Peyer's patch (tissue), 4 donors: ENCODE results near the gene NKTR. TPM values are rescaled to one million over a fixed set of nuclear protein-coding genes. Genes with fewer than 3 reads are reported as not detected.

Experiments
- DNase-seq, 3 donors: peaks; one replicate each; pipeline ENCODE4 v3.0.0-alpha.2; 2017 to 2019
- H3K27ac ChIP-seq, 4 donors: fragments of 200-600 bp; sonication (generic); one replicate each; pipeline ENCODE4 v1.5.1; 2016 to 2019
- H3K27me3 ChIP-seq, 2 donors: fragments of 200-600 bp; sonication (generic); one replicate each; pipeline ENCODE4 v1.5.1; 2019
- H3K36me3 ChIP-seq, 3 donors: fragments of 200-600 bp; sonication (generic); one replicate each; pipeline ENCODE4 v1.5.1; 2016 to 2019
- H3K4me1 ChIP-seq, 4 donors: fragments of 200-600 bp; sonication (generic); one replicate each; pipeline ENCODE4 v1.5.1; 2016 to 2019
- H3K4me3 ChIP-seq, 4 donors: fragments of 200-600 bp; sonication (generic); 1 replicate in 3 of 4; 2 replicates in 1 of 4; pipeline ENCODE4 v1.5.1; 2016 to 2019; ENCODE audit warnings: mild to moderate bottlenecking in 1 of 4
- H3K9me3 ChIP-seq, 4 donors: fragments of 200-600 bp; sonication (generic); one replicate each; pipeline ENCODE4 v1.5.1; 2016 to 2019; ENCODE audit warnings: mild to moderate bottlenecking in 1 of 4
- POLR2A ChIP-seq, 2 donors: fragments of 450-650 bp; IDR thresholded peaks; one replicate each; pipeline ENCODE4 v1.5.1; 2017; ENCODE audit warnings: antibody characterized with exemption in 2 of 2, mild to moderate bottlenecking in 2 of 2, moderate library complexity in 2 of 2
- total RNA-seq, 4 donors: library from RNA; depleted of rRNA; stranded (reverse); fragments of >200 nt; gene quantifications; one replicate each; pipeline ENCODE4 v1.1.0, GENCODE V29; 2016
- TF ChIP-seq, protein P1 (sequence below), 6 experiments: fragments of 450-650 bp in 4 of 6; fragments of 200-600 bp in 2 of 6; sonication (generic) in 1 of 6; IDR thresholded peaks; one replicate each; pipeline ENCODE4 v1.5.1; 2017 to 2019; ENCODE audit warnings: antibody characterized with exemption in 6 of 6, mild to moderate bottlenecking in 3 of 6, moderate library complexity in 1 of 6

The NKTR gene
- total RNA-seq, 4 donors from 2014 or later, result 118 to 386 (median 187) TPM

DNA sequence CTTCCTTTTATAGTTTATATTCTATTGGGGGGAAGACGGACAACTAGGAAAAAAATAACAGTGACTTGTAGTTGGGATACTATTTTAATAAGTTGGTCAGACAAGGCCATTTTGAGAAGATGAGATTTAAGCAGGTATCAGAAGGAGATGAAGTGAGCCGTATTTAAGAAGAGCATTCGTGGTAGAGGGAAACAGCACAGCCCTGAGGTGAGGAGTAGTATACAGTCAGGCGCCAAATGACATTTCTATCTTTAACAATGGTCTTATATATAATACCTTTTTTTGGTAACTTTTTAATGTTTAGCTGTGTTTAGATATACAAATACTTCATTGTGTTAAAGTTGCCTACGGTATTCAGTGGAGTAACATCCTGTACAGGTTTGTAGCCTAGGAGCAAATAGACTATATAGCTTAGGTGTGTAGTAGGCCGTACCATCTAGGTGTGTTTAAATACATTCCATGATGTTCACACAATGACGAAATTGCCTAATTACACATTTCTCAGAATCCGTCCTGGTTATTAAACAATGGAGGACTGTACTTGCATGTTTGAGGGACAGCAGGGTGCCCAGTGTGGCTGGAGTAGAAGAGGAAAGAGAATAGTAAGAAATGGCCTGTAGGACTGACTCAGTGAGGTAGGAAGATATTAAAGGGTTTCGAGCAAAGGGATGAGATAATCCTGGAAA lies 1.6 kb downstream of the NKTR start:
- peak overlapping the region; percentile 69 to 94 (median 90) for H3K4me3 ChIP-seq
- no peaks in the 10 kb centered on the region for H3K27me3 ChIP-seq
- H3K4me1 ChIP-seq, result peaks cover 0 to 24% (median 4%) of the 10 kb centered on the region in 4 donors
- no peaks in the 10 kb centered on the region for H3K9me3 ChIP-seq
- TF ChIP-seq POLR2A (IDR thresholded peaks at IDR 0.05), result no peak
- TF ChIP-seq, protein P1, sequence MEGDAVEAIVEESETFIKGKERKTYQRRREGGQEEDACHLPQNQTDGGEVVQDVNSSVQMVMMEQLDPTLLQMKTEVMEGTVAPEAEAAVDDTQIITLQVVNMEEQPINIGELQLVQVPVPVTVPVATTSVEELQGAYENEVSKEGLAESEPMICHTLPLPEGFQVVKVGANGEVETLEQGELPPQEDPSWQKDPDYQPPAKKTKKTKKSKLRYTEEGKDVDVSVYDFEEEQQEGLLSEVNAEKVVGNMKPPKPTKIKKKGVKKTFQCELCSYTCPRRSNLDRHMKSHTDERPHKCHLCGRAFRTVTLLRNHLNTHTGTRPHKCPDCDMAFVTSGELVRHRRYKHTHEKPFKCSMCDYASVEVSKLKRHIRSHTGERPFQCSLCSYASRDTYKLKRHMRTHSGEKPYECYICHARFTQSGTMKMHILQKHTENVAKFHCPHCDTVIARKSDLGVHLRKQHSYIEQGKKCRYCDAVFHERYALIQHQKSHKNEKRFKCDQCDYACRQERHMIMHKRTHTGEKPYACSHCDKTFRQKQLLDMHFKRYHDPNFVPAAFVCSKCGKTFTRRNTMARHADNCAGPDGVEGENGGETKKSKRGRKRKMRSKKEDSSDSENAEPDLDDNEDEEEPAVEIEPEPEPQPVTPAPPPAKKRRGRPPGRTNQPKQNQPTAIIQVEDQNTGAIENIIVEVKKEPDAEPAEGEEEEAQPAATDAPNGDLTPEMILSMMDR (IDR thresholded peaks at IDR 0.05), result peak in 3 of 6 experiments; percentile 15 to 61 (median 21)
- no peaks in the 10 kb centered on the region for H3K36me3 ChIP-seq
- no peak for DNase-seq
- peak overlapping the region in 2 of 4 donors; percentile 42 to 96 for H3K27ac ChIP-seq

DNA sequence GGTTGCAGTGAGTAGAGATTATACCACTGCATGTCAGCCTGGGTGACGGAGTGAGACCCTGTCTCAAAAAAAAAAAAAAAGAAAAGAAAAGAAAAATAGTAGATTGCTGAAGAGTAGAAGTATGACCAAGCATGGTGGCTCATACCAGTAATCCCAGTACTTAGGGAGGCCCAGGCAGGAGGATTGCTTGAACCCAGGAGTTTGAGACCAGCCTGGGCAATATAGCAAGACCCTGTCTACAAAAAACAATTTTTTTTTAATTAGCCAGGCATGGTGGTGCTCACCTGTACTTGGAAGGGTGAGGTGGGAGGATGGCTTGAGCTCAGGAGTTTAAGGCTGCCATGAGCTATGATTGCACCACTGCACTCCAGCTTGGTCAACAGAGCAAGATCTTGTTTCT lies 2.5 kb downstream of the NKTR start:
- Histone ChIP-seq H3K27me3 (no peaks in the 10 kb centered on the region), H3K27ac (no peak overlapping the region)
- TF ChIP-seq, protein P1 (IDR thresholded peaks at IDR 0.05), result no peak
- no peak for TF ChIP-seq POLR2A (IDR thresholded peaks at IDR 0.05)

DNA sequence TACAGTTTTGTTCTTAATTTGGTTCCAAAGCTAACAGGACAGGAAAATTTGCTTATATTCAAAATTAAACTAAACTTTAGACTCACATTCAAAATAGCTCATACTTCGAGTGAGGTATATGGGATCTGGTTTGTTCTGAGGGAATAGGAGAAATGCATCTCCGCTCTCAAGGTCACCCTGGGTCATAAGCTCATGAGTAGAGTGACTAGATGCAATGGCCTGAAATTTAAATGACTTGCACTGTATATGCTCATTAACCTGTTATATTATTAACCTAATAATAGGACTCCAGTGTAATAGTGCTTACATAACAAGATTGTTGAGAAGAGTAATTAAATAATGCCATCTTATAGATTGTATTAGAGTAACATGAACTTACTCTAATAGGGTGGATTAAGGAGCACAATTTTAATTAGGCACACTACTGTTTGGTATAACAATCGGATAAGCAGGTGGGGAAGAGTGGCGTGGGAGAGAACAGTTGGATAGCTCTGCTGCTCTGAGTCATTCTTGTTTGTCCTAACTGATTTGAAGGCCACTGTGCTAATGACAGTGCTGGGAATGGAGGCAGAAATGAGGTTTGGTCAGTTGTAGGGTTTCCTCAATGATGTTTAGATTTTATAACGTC lies 5.2 kb downstream of the NKTR start:
- Histone ChIP-seq H3K27me3 (no peaks in the 10 kb centered on the region), H3K27ac (no peak overlapping the region), H3K36me3 (peaks cover 0 to 5% (median 0%) of the 10 kb centered on the region in 3 donors), H3K4me1 (peaks cover 0 to 29% (median 4%) of the 10 kb centered on the region in 4 donors), H3K9me3 (no peaks in the 10 kb centered on the region), H3K4me3 (no peak overlapping the region)
- DNase-seq, result no peak
- TF ChIP-seq, protein P1 (IDR thresholded peaks at IDR 0.05), result no peak
- TF ChIP-seq POLR2A (IDR thresholded peaks at IDR 0.05), result no peak

More for the DNA sequence above, 2.5 kb downstream of the NKTR start:
- Histone ChIP-seq H3K4me1 (peaks cover 0 to 24% (median 4%) of the 10 kb centered on the region in 4 donors), H3K36me3 (no peaks in the 10 kb centered on the region), H3K9me3 (no peaks in the 10 kb centered on the region), H3K4me3 (no peak overlapping the region)
- no peak for DNase-seq

DNA sequence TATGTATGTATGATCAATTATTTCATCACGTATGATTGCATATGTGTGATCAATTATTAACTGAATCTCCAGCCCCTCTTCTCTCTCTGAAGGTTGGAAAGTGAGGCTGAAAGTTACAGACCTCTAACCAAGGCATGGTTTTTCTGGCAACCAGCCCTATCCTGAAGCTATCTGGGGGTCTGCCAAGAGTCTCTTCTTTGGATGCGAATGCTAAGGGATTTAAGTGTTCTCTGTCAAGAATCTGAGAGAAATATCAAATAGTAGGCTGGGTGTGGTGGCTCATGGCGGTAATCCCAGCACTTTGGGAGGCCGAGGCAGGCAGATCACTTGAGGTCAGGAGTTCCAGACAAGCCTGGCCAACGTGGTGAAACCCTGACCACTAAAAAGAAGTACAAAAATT lies 8.1 kb downstream of the NKTR start:
- TF ChIP-seq, protein P1 (IDR thresholded peaks at IDR 0.05), result no peak
- TF ChIP-seq POLR2A (IDR thresholded peaks at IDR 0.05), result no peak
- H3K27ac ChIP-seq, result no peak overlapping the region
- H3K4me3 ChIP-seq, result no peak overlapping the region
- DNase-seq, result no peak
- no peaks in the 10 kb centered on the region for H3K9me3 ChIP-seq
- H3K4me1 ChIP-seq, result peaks cover 0 to 28% (median 0%) of the 10 kb centered on the region in 4 donors
- H3K27me3 ChIP-seq, result no peaks in the 10 kb centered on the region
- H3K36me3 ChIP-seq, result peaks cover 0 to 5% (median 0%) of the 10 kb centered on the region in 3 donors

DNA sequence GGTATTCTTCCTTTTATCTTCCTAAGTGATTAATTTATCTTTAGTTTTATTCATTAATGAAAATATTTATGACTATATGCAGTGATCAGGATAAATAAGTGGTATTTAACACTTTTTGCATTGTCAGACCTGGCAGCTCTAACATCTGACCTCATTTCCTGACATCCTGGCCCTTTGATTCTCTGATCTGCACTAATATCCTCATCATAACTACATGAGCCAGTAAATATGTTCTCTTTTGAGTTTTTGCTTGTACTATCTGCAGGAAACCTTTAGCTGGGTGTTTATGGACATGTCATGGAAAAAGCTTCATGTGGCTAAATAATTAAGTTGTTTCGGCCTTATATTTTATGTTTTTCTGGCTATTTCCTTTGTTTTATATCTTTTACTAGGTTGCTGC lies 10.5 kb downstream of the NKTR start:
- H3K36me3 ChIP-seq, result peaks cover 0 to 5% (median 0%) of the 10 kb centered on the region in 3 donors
- TF ChIP-seq, protein P1 (IDR thresholded peaks at IDR 0.05), result no peak
- no peak for TF ChIP-seq POLR2A (IDR thresholded peaks at IDR 0.05)
- DNase-seq, result no peak
- peaks cover 0 to 21% (median 0%) of the 10 kb centered on the region in 4 donors for H3K4me1 ChIP-seq
- no peak overlapping the region for H3K4me3 ChIP-seq
- no peaks in the 10 kb centered on the region for H3K9me3 ChIP-seq
- no peaks in the 10 kb centered on the region for H3K27me3 ChIP-seq
- peak overlapping the region in 2 of 4 donors; percentile 8 to 27 for H3K27ac ChIP-seq
